Keratinocyte (primary cell): Measurements from ENCODE around the gene TIMP2. TPM values are rescaled to one million over a fixed set of nuclear protein-coding genes. Genes with fewer than 3 reads are reported as not detected.
"Not testable (repeated sequence)": the region's sequence is repeated elsewhere in the genome, so short reads cannot be mapped to it uniquely, and the experiment has no call there.

Experiments used
- DNase-seq: peaks from one replicate; pipeline ENCODE4 v3.0.0-alpha.2; 2011; ENCODE audit warnings: low read depth, missing footprints, low spot score
- FAIRE-seq: peaks from 2 replicates; lab custom pipeline; 2011; peaks lifted over from hg19 to GRCh38; lab: Jason Lieb, UNC
- H2AFZ ChIP-seq: 2 replicates; pipeline ENCODE4 v1.6.0; 2012; ENCODE audit warnings: low read length, control low read depth, inconsistent platforms; ENCODE audit not compliant: control insufficient read depth
- H3K27ac ChIP-seq: 2 replicates; pipeline ENCODE4 v1.5.1; 2011; ENCODE audit warnings: low read length; ENCODE audit not compliant: control insufficient read depth, insufficient read depth
- H3K27me3 ChIP-seq: 3 replicates; pipeline ENCODE4 v1.6.0; 2011; ENCODE audit warnings: low read length; ENCODE audit not compliant: control insufficient read depth, insufficient read depth; ENCODE audit errors: extremely low read depth
- H3K36me3 ChIP-seq, 2 experiments: 2 replicates in 1 of 2; 3 replicates in 1 of 2; pipeline ENCODE4 v1.5.1; 2011; ENCODE audit warnings: low read length in 2 of 2, mild to moderate bottlenecking in 1 of 2; ENCODE audit not compliant: control insufficient read depth in 2 of 2, insufficient read depth in 2 of 2; ENCODE audit errors: extremely low read depth in 1 of 2
- H3K4me1 ChIP-seq: 3 replicates; pipeline ENCODE4 v1.5.1; 2011; ENCODE audit warnings: low read length; ENCODE audit not compliant: control insufficient read depth, insufficient read depth; ENCODE audit errors: extremely low read depth
- H3K4me2 ChIP-seq: 3 replicates; pipeline ENCODE4 v1.6.0; 2011; ENCODE audit warnings: low read depth, low read length; ENCODE audit not compliant: control insufficient read depth, insufficient read depth; ENCODE audit errors: extremely low read depth
- H3K4me3 ChIP-seq, 3 experiments: fragments of 200-600 bp in 1 of 3; sonication (generic) in 1 of 3; 2 replicates in 2 of 3; 3 replicates in 1 of 3; pipeline ENCODE4 v1.5.1; 2011 to 2016; ENCODE audit warnings: low read length in 3 of 3, mild to moderate bottlenecking in 3 of 3, control low read depth in 2 of 3, inconsistent platforms in 1 of 3, low read depth in 1 of 3, mixed read lengths in 1 of 3, mixed run types in 1 of 3, moderate library complexity in 1 of 3; ENCODE audit not compliant: control insufficient read depth in 2 of 3, insufficient read depth in 2 of 3; ENCODE audit errors: extremely low read depth in 1 of 3
- H3K79me2 ChIP-seq: 2 replicates; pipeline ENCODE4 v1.6.0; 2012; ENCODE audit warnings: low read length; ENCODE audit not compliant: control insufficient read depth, insufficient read depth
- H3K9ac ChIP-seq: 3 replicates; pipeline ENCODE4 v1.6.0; 2011; ENCODE audit warnings: low read length; ENCODE audit not compliant: control insufficient read depth, insufficient read depth; ENCODE audit errors: extremely low read depth
- H3K9me1 ChIP-seq: 3 replicates; pipeline ENCODE4 v1.6.0; 2011; ENCODE audit warnings: low read length; ENCODE audit not compliant: control insufficient read depth, insufficient read depth; ENCODE audit errors: extremely low read depth
- H3K9me3 ChIP-seq: 2 replicates; pipeline ENCODE4 v1.5.1; 2012; ENCODE audit warnings: low read depth, low read length; ENCODE audit not compliant: control insufficient read depth
- H4K20me1 ChIP-seq: 3 replicates; pipeline ENCODE4 v1.6.0; 2011; ENCODE audit warnings: low read length; ENCODE audit not compliant: control insufficient read depth, insufficient read depth; ENCODE audit errors: extremely low read depth
- EZH2 ChIP-seq: IDR thresholded peaks from one replicate; pipeline ENCODE4 v1.6.1; 2012; ENCODE audit warnings: inconsistent platforms, mild to moderate bottlenecking, low read length, moderate library complexity
- dilution Hi-C: fragments of 300-500 bp; cut with MboI; formaldehyde crosslinking; loops from one replicate; pipeline ENCODE4 v1.7.0; 2020; ENCODE audit warnings: low sequenced_read_pairs; ENCODE audit not compliant: extremely low pct_ligation_motif_present
- polyA plus RNA-seq, 5 experiments: library from polyadenylated mRNA; depleted of rRNA in 3 of 5; stranded (reverse) in 3 of 5; stranded (forward) in 1 of 5; unstranded in 1 of 5; fragments of >200 nt; gene quantifications; 1 replicate in 1 of 5; 2 replicates in 3 of 5; 3 replicates in 1 of 5; pipeline versions ENCODE4 v1.2.1 to v1.2.3, GENCODE V29; 2011 to 2012; ENCODE audit warnings: missing spikeins in 2 of 5, low read depth in 1 of 5, low replicate concordance in 1 of 5
- TF ChIP-seq, protein P1 (sequence below), 3 experiments: IDR thresholded peaks in 1 of 3; conservative IDR thresholded peaks in 1 of 3; optimal IDR thresholded peaks in 1 of 3; 2 replicates in 2 of 3; 3 replicates in 1 of 3; pipeline versions ENCODE3 to v1.5.1; 2011; ENCODE audit warnings: low read length in 3 of 3, mild to moderate bottlenecking in 3 of 3, moderate library complexity in 2 of 3, control low read depth in 1 of 3, inconsistent platforms in 1 of 3; ENCODE audit not compliant: insufficient read depth in 2 of 3; ENCODE audit errors: extremely low read depth in 1 of 3

Gene TIMP2
- polyA plus RNA-seq, 1 donor (not counting 4 experiments of a cell fraction or from before 2014, with no cell fraction given): 1.2 TPM

GRCh38 chr17:78878261-78878660 is 46.9 kb downstream of the TIMP2 start:
- no peaks in the 10 kb centered on the region for H3K9me3 ChIP-seq
- no peaks in the 10 kb centered on the region for H3K79me2 ChIP-seq
- no peaks in the 10 kb centered on the region for H3K36me3 ChIP-seq
- H4K20me1 ChIP-seq: no peaks in the 10 kb centered on the region
- DNase-seq: no peak
- no peak overlapping the region for H3K9ac ChIP-seq
- no peaks in the 10 kb centered on the region for H3K27me3 ChIP-seq
- H3K9me1 ChIP-seq: no peaks in the 10 kb centered on the region
- TF ChIP-seq, protein P1, sequence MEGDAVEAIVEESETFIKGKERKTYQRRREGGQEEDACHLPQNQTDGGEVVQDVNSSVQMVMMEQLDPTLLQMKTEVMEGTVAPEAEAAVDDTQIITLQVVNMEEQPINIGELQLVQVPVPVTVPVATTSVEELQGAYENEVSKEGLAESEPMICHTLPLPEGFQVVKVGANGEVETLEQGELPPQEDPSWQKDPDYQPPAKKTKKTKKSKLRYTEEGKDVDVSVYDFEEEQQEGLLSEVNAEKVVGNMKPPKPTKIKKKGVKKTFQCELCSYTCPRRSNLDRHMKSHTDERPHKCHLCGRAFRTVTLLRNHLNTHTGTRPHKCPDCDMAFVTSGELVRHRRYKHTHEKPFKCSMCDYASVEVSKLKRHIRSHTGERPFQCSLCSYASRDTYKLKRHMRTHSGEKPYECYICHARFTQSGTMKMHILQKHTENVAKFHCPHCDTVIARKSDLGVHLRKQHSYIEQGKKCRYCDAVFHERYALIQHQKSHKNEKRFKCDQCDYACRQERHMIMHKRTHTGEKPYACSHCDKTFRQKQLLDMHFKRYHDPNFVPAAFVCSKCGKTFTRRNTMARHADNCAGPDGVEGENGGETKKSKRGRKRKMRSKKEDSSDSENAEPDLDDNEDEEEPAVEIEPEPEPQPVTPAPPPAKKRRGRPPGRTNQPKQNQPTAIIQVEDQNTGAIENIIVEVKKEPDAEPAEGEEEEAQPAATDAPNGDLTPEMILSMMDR (optimal IDR thresholded peaks at IDR 0.05 in 1 of 3, IDR thresholded peaks at IDR 0.05 in 1 of 3, conservative IDR thresholded peaks at IDR 0.05 in 1 of 3; ENCODE audit: extremely low read depth in 1 of 3, insufficient read depth in 2 of 3, low read length in 3 of 3): no peak
- TF ChIP-seq EZH2: no peak
- FAIRE-seq: no peak
- H3K4me3 ChIP-seq: no peak overlapping the region
- H3K4me2 ChIP-seq: no peak overlapping the region
- no peak overlapping the region for H2AFZ ChIP-seq
- dilution Hi-C loops: no loop called here
- no peak overlapping the region for H3K27ac ChIP-seq
- H3K4me1 ChIP-seq: peaks cover 4% of the 10 kb centered on the region

DNA sequence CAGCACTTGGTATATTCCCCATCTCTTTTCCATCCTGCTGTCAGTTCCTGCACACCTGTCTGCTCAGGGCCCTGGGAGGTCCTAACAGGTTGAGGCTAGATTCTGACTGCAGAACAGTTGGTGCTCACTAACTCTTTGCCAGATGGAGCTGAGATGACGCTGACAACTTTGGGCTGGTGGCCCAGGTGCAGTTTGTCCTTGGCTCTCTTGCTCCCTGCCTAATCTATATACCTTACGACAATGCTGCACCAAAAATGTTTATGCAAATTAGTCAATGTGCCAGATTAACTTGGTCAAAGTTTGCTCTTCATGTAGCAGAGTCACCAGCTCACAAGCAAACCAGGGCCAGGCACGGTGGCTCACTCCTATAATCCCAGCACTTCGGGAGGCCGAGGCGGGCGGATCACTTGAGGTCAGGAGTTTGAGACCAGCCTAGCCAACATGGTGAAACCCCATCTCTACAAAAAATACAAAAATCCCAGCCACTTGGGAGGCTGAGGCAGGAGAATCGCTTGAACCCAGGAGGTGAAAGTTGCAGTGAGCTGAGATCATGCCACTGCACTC is 48.2 kb downstream of the TIMP2 start:
- H3K79me2 ChIP-seq, H4K20me1 ChIP-seq, FAIRE-seq, H3K4me2 ChIP-seq, H3K27ac ChIP-seq, H3K27me3 ChIP-seq, H3K4me3 ChIP-seq, H3K9me3 ChIP-seq, H3K36me3 ChIP-seq, dilution Hi-C loops, DNase-seq, H2AFZ ChIP-seq, H3K4me1 ChIP-seq, H3K9me1 ChIP-seq, H3K9ac ChIP-seq: not testable (repeated sequence)

- no peaks in the 10 kb centered on the region for H3K36me3 ChIP-seq
- no peak overlapping the region for H2AFZ ChIP-seq
- H3K4me2 ChIP-seq: no peak overlapping the region
- no peaks in the 10 kb centered on the region for H3K4me1 ChIP-seq
- no peak overlapping the region for H3K4me3 ChIP-seq
- H4K20me1 ChIP-seq: no peaks in the 10 kb centered on the region
- no peaks in the 10 kb centered on the region for H3K79me2 ChIP-seq
- H3K9me3 ChIP-seq: no peaks in the 10 kb centered on the region
- dilution Hi-C loops: no loop called here
- FAIRE-seq: no peak
- no peak for DNase-seq
- H3K9me1 ChIP-seq: no peaks in the 10 kb centered on the region
- TF ChIP-seq EZH2: no peak
- TF ChIP-seq, protein P1 (optimal IDR thresholded peaks at IDR 0.05 in 1 of 3, IDR thresholded peaks at IDR 0.05 in 1 of 3, conservative IDR thresholded peaks at IDR 0.05 in 1 of 3; ENCODE audit: extremely low read depth in 1 of 3, insufficient read depth in 2 of 3, low read length in 3 of 3): no peak
- H3K27ac ChIP-seq: no peak overlapping the region
- H3K27me3 ChIP-seq: no peaks in the 10 kb centered on the region
- H3K9ac ChIP-seq: no peak overlapping the region
Measured at GRCh38 chr17:78876094-78876597, 49.0 kb downstream of the TIMP2 start.
